Panc1 (cell line): ENCODE measurements around the gene GZMM.

Experiments
- CTCF ChIP-seq: fragments of 450-650 bp; IDR thresholded peaks from 2 replicates; pipeline ENCODE4 v1.5.1; 2017; ENCODE audit warnings: mild to moderate bottlenecking
- SIN3A ChIP-seq: IDR thresholded peaks from 2 replicates; pipeline ENCODE4 v1.6.1; 2012; ENCODE audit warnings: low read depth, mild to moderate bottlenecking, low read length, moderate library complexity, borderline replicate concordance; ENCODE audit not compliant: insufficient read depth
- TCF7L2 ChIP-seq: IDR thresholded peaks from 2 replicates; pipeline ENCODE4 v1.6.1; 2011; ENCODE audit warnings: mild to moderate bottlenecking, low read depth, low read length, inconsistent platforms
- TF ChIP-seq, protein P1 (sequence below), 2 experiments: IDR thresholded peaks; 2 replicates each; pipeline ENCODE4 v1.6.1; 2011 to 2012; ENCODE audit warnings: low read depth in 2 of 2, control low read depth in 1 of 2, low read length in 1 of 2, mild to moderate bottlenecking in 1 of 2, moderate library complexity in 1 of 2; ENCODE audit not compliant: insufficient read depth in 1 of 2

DNA sequence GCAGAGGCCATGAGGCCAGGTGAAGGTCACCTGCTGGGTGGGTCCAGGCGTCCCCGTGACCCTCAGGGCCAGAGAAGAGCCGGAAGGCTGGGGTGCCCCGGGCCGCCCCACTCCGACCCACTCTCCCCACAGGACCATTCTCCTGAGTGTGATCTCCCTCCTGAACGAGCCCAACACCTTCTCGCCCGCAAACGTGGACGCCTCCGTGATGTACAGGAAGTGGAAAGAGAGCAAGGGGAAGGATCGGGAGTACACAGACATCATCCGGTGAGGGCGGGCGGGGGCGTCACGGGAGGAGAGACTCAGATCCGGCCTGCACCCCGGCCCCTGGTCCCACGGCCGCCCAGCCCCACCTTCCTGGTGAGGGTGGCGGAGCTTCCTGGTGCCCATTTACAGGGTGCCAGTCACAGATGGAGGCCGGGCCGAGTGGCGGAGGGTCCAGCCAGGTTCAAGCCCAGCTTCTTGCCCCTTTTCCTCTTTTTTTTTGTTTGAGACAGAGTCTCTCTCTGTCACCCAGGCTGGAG is 6.9 kb upstream of the GZMM start:
- TF ChIP-seq, protein P1, sequence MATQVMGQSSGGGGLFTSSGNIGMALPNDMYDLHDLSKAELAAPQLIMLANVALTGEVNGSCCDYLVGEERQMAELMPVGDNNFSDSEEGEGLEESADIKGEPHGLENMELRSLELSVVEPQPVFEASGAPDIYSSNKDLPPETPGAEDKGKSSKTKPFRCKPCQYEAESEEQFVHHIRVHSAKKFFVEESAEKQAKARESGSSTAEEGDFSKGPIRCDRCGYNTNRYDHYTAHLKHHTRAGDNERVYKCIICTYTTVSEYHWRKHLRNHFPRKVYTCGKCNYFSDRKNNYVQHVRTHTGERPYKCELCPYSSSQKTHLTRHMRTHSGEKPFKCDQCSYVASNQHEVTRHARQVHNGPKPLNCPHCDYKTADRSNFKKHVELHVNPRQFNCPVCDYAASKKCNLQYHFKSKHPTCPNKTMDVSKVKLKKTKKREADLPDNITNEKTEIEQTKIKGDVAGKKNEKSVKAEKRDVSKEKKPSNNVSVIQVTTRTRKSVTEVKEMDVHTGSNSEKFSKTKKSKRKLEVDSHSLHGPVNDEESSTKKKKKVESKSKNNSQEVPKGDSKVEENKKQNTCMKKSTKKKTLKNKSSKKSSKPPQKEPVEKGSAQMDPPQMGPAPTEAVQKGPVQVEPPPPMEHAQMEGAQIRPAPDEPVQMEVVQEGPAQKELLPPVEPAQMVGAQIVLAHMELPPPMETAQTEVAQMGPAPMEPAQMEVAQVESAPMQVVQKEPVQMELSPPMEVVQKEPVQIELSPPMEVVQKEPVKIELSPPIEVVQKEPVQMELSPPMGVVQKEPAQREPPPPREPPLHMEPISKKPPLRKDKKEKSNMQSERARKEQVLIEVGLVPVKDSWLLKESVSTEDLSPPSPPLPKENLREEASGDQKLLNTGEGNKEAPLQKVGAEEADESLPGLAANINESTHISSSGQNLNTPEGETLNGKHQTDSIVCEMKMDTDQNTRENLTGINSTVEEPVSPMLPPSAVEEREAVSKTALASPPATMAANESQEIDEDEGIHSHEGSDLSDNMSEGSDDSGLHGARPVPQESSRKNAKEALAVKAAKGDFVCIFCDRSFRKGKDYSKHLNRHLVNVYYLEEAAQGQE (IDR thresholded peaks at IDR 0.05; ENCODE audit: insufficient read depth in 1 of 2, low read depth in 2 of 2, low read length in 1 of 2), result no peak
- no peak for TF ChIP-seq CTCF
- TF ChIP-seq SIN3A, result no peak
- no peak for TF ChIP-seq TCF7L2
